HG03378 (cell line): ENCODE data around the gene PIK3R5.
"Not testable (repeated sequence)": the region's sequence is repeated elsewhere in the genome, so short reads cannot be mapped to it uniquely, and the experiment has no call there.

ENCODE experiments used
- ATAC-seq: cut with Tn5 transposase; IDR thresholded peaks from one replicate; pipeline ENCODE4 v1.9.1; 2021; ENCODE audit warnings: mild to moderate bottlenecking, moderate library complexity; ENCODE audit not compliant: unreplicated experiment

PIK3R5 gene

GRCh38 chr17:8985054-8985701 is 19.7 kb upstream of the PIK3R5 start:
- ATAC-seq, result no peak

GRCh38 chr17:8984225-8984624 is 18.7 kb upstream of the PIK3R5 start:
- not testable (repeated sequence) for ATAC-seq

- ATAC-seq, result no peak
Measured at GRCh38 chr17:8981443-8981842, 15.9 kb upstream of the PIK3R5 start.

- ATAC-seq, result no peak
Measured at GRCh38 chr17:8979715-8980114, 14.2 kb upstream of the PIK3R5 start.

- ATAC-seq, result no peak
Measured at GRCh38 chr17:8976638-8977037, 11.1 kb upstream of the PIK3R5 start.

GRCh38 chr17:8975091-8975725 is 9.7 kb upstream of the PIK3R5 start:
- no peak for ATAC-seq

- ATAC-seq, result no peak
Measured at GRCh38 chr17:8969901-8970300, 4.4 kb upstream of the PIK3R5 start.

- ATAC-seq, result no peak
Measured at GRCh38 chr17:8968503-8968902, 3.0 kb upstream of the PIK3R5 start.

- ATAC-seq, result no peak
Measured at GRCh38 chr17:8967861-8968260, 2.4 kb upstream of the PIK3R5 start.

- ATAC-seq, result no peak
Measured at GRCh38 chr17:8966926-8967325, 1.4 kb upstream of the PIK3R5 start.

GRCh38 chr17:8964801-8965393 is 610 bp downstream of the PIK3R5 start:
- ATAC-seq, result no peak

GRCh38 chr17:8963647-8964258 is 1.8 kb downstream of the PIK3R5 start:
- ATAC-seq, result no peak

- ATAC-seq, result no peak
Measured at GRCh38 chr17:8963014-8963413, 2.5 kb downstream of the PIK3R5 start.

- no peak for ATAC-seq
Measured at GRCh38 chr17:8961829-8962228, 3.7 kb downstream of the PIK3R5 start.

- no peak for ATAC-seq
Measured at GRCh38 chr17:8960325-8961140, 5.0 kb downstream of the PIK3R5 start.

GRCh38 chr17:8959312-8959918 is 6.1 kb downstream of the PIK3R5 start:
- ATAC-seq, result no peak

- no peak for ATAC-seq
Measured at GRCh38 chr17:8957721-8958120, 7.8 kb downstream of the PIK3R5 start.

GRCh38 chr17:8956465-8956902 is 9.0 kb downstream of the PIK3R5 start:
- no peak for ATAC-seq

- ATAC-seq, result no peak
Measured at GRCh38 chr17:8955021-8955959, 10.2 kb downstream of the PIK3R5 start.

- peak; percentile 40 for ATAC-seq
Measured at GRCh38 chr17:8954339-8954738, 11.2 kb downstream of the PIK3R5 start.
